HCT116 (cell line): ENCODE measurements around the gene TGM1. TPM values are rescaled to one million over a fixed set of nuclear protein-coding genes. Genes with fewer than 3 reads are reported as not detected.

Experiments
- ATAC-seq: fragments of 200-7000 bp; cut with Tn5 transposase; 2 replicates; pipeline ENCODE4 v1.9.1; 2020; ENCODE audit warnings: mild to moderate bottlenecking, moderate library complexity
- BruUV-seq: library from RNA; stranded (reverse); fragments of 400-500 nt; replicated peaks from 2 replicates; lab custom pipeline; 2021; lab: Mats Ljungman, UMichigan
- CTCF ChIA-PET: fragments of 300-600 bp; sonication (Branson Sonifier 250); formaldehyde crosslinking; loops from one replicate; lab custom pipeline; 2021; ENCODE audit warnings: antibody characterized with exemption; lab: Charles Lee
- POLR2A ChIA-PET: fragments of 300-600, 350-600 bp; sonication (Branson Sonifier 250); formaldehyde crosslinking; loops from one replicate; lab custom pipeline; 2021; ENCODE audit warnings: antibody characterized with exemption; lab: Charles Lee
- RAD21 ChIA-PET, 2 experiments: fragments of 300-600 bp; sonication (Branson Sonifier 250); formaldehyde crosslinking; loops; one replicate each; lab custom pipeline; 2023; ENCODE audit warnings: low total read pairs in 2 of 2; ENCODE audit not compliant: uncharacterized antibody in 2 of 2, unreplicated experiment in 2 of 2, low non-redundant PET in 1 of 2; lab: Charles Lee
- DNase-seq: peaks from one replicate; pipeline ENCODE4 v3.0.0-alpha.2; 2010; ENCODE audit warnings: low read depth, low spot score
- H2AFZ ChIP-seq: fragments of 200-600 bp; shearing (Covaris generic), sonication (generic); 2 replicates; pipeline ENCODE4 v1.6.1; 2017; ENCODE audit warnings: low read depth, mixed run types, mixed read lengths, antibody characterized with exemption, low read length; ENCODE audit not compliant: poor library complexity, severe bottlenecking
- H3K27ac ChIP-seq: 2 replicates; pipeline ENCODE4 v1.5.1; 2012; ENCODE audit warnings: low read depth, low read length
- H3K27me3 ChIP-seq: fragments of 200-600 bp; sonication (generic); 2 replicates; pipeline ENCODE4 v1.6.1; 2016; ENCODE audit warnings: mixed run types, low read length, mixed read lengths; ENCODE audit not compliant: insufficient read depth
- H3K36me3 ChIP-seq, 2 experiments: fragments of 200-500 bp in 1 of 2; fragments of 200-600 bp in 1 of 2; sonication (Bioruptor generic) in 1 of 2; sonication (generic) in 1 of 2; 2 replicates each; pipeline versions ENCODE4 v1.5.1 to v1.6.1; 2014 to 2016; ENCODE audit warnings: low read length in 2 of 2, inconsistent platforms in 1 of 2, mixed read lengths in 1 of 2, mixed run types in 1 of 2; ENCODE audit not compliant: insufficient read depth in 2 of 2, control insufficient read depth in 1 of 2
- H3K4me1 ChIP-seq, 2 experiments: fragments of 200-600 bp in 1 of 2; sonication (generic) in 1 of 2; 2 replicates each; pipeline versions ENCODE4 v1.5.1 to v1.6.1; 2012 to 2017; ENCODE audit warnings: low read length in 2 of 2, inconsistent platforms in 1 of 2, mild to moderate bottlenecking in 1 of 2, mixed read lengths in 1 of 2, mixed run types in 1 of 2, moderate library complexity in 1 of 2; ENCODE audit not compliant: insufficient read depth in 2 of 2, control insufficient read depth in 1 of 2
- H3K4me2 ChIP-seq: fragments of 200-600 bp; sonication (generic); 2 replicates; pipeline ENCODE4 v1.6.1; 2017; ENCODE audit warnings: mixed run types, low read length, mixed read lengths
- H3K4me3 ChIP-seq, 2 experiments: fragments of 200-600 bp in 1 of 2; sonication (generic) in 1 of 2; replicated peaks in 1 of 2; 2 replicates each; pipeline ENCODE4 v1.5.1; 2011 to 2016; ENCODE audit warnings: low read length in 2 of 2, control low read depth in 1 of 2, low read depth in 1 of 2, mild to moderate bottlenecking in 1 of 2, mixed read lengths in 1 of 2, mixed run types in 1 of 2
- H3K79me2 ChIP-seq: fragments of 200-600 bp; sonication (generic); 2 replicates; pipeline ENCODE4 v1.6.1; 2017; ENCODE audit warnings: mild to moderate bottlenecking, mixed run types, low read length, moderate library complexity, mixed read lengths; ENCODE audit not compliant: insufficient read depth
- H3K9ac ChIP-seq: fragments of 200-600 bp; sonication (generic); 2 replicates; pipeline ENCODE4 v1.6.1; 2016; ENCODE audit warnings: low read length, mixed read lengths
- H3K9me2 ChIP-seq: fragments of 200-600 bp; sonication (generic), shearing (Covaris generic); 2 replicates; pipeline ENCODE4 v1.6.1; 2017; ENCODE audit warnings: mixed run types, mild to moderate bottlenecking, moderate library complexity; ENCODE audit not compliant: insufficient read depth
- H3K9me3 ChIP-seq, 2 experiments: fragments of 200-500 bp in 1 of 2; fragments of 200-600 bp in 1 of 2; sonication (Bioruptor generic) in 1 of 2; sonication (generic) in 1 of 2; 2 replicates each; pipeline ENCODE4 v1.6.1; 2014 to 2017; ENCODE audit warnings: low read length in 2 of 2, mixed read lengths in 2 of 2, inconsistent platforms in 1 of 2, low read depth in 1 of 2, mild to moderate bottlenecking in 1 of 2, mixed run types in 1 of 2, moderate library complexity in 1 of 2; ENCODE audit not compliant: control insufficient read depth in 1 of 2, insufficient read depth in 1 of 2
- H4K20me1 ChIP-seq: fragments of 200-600 bp; sonication (generic), shearing (Covaris generic); 2 replicates; pipeline ENCODE4 v1.6.1; 2017; ENCODE audit warnings: mixed run types, mild to moderate bottlenecking, moderate library complexity; ENCODE audit not compliant: insufficient read depth
- EGR1 ChIP-seq: IDR thresholded peaks from 2 replicates; pipeline ENCODE4 v1.6.1; 2012; ENCODE audit warnings: low read depth
- ELF1 ChIP-seq: IDR thresholded peaks from 2 replicates; pipeline ENCODE4 v1.6.1; 2012; ENCODE audit warnings: low read depth, borderline replicate concordance
- EZH2 ChIP-seq: fragments of 200-600 bp; sonication (generic); IDR thresholded peaks from 2 replicates; pipeline ENCODE4 v1.6.1; 2017; ENCODE audit warnings: antibody characterized with exemption, mixed run types
- EZH2phosphoT487 ChIP-seq: fragments of 200-600 bp; IDR thresholded peaks from 2 replicates; pipeline ENCODE4 v1.6.1; 2018; ENCODE audit warnings: antibody characterized with exemption, borderline replicate concordance
- JUND ChIP-seq: IDR thresholded peaks from 2 replicates; pipeline ENCODE4 v1.6.1; 2012
- SP1 ChIP-seq: IDR thresholded peaks from 2 replicates; pipeline ENCODE4 v1.6.1; 2012; ENCODE audit warnings: low read depth
- ZFX ChIP-seq: fragments of 450-650 bp; IDR thresholded peaks from 2 replicates; pipeline ENCODE4 v1.6.1; 2017
- ZNF274 ChIP-seq: fragments of 200-500 bp; sonication (Bioruptor generic); IDR thresholded peaks from 2 replicates; pipeline ENCODE4 v1.6.1; 2014; ENCODE audit warnings: mild to moderate bottlenecking, low read depth, low read length, inconsistent platforms
- intact Hi-C: fragments of 100-400 bp; cut with micrococcal nuclease; formaldehyde crosslinking; loops from 2 replicates; pipeline ENCODE4 v1.10.0; 2022
- total RNA-seq: library from RNA; stranded (reverse); gene quantifications from one replicate; pipeline ENCODE4 v1.2.1, GENCODE V29; 2021; ENCODE audit not compliant: unreplicated experiment
- TF ChIP-seq, protein P1 (sequence below): IDR thresholded peaks from 2 replicates; pipeline ENCODE4 v1.6.1; 2011; ENCODE audit warnings: mild to moderate bottlenecking, low read length, moderate library complexity; ENCODE audit not compliant: insufficient replicate concordance; ENCODE audit errors: extremely low read depth

Gene TGM1
- total RNA-seq, 1 experiment from 2014 or later, result 5.6 TPM

DNA sequence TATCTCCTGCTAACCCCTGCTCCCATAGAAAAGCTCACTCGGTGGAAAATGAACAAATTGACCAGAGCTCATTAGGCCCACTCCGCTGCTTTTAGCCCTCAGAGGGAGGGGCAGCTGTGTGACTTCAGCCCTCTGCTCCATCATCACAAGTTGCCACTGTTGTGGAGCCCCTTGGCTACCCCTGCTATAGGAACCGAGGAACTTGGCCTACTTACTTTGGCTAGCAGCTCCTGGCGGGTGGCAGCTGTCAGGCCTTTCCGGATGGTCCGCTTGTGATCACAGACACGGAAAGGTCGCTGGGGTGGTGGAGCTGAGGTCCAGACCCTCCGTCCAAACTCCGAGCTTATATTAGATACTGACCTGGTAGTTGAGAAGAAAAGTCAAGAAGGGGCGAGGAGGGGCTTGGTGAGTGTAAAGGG, 44.2 kb upstream of the TGM1 start:
- Histone ChIP-seq H4K20me1 (no peaks in the 10 kb centered on the region), H2AFZ (no peak overlapping the region), H3K9me2 (no peaks in the 10 kb centered on the region), H3K9me3 (no peaks in the 10 kb centered on the region), H3K36me3 (peaks cover 36 to 39% of the 10 kb centered on the region in 2 experiments; a peak in 3 of 4 replicates), H3K27ac (peak overlapping the region; percentile 20; the same call in 1 of the 2 replicates), H3K9ac (0 out of 2 replicates have a peak overlapping the region, but pooled peaks have one; percentile 29), H3K27me3 (no peaks in the 10 kb centered on the region), H3K79me2 (no peaks in the 10 kb centered on the region; the same call in 1 of the 2 replicates), H3K4me2 (peak overlapping the region; percentile 57), H3K4me3 (no peak overlapping the region), H3K4me1 (peaks cover 7 to 16% of the 10 kb centered on the region in 2 experiments)
- POLR2A ChIA-PET, result interaction anchor here (0.7 to 1.9 kb wide), 3 partner anchors 64 to 124 kb away, joined by 3 to 7 read pairs (median 4); partner anchors contain the start of gene TINF2
- RAD21 ChIA-PET, result no interaction called here
- intact Hi-C loops, result no loop called here
- ATAC-seq, result no peak
- CTCF ChIA-PET, result interaction anchor here (1.0 to 3.3 kb wide), 11 partner anchors 9 to 135 kb away, joined by 3 to 59 read pairs (median 9); partner anchors contain the start of genes DHRS1, NOP9 and TINF2
- TF ChIP-seq ELF1, result no peak
- no peak for TF ChIP-seq EZH2
- TF ChIP-seq, protein P1, sequence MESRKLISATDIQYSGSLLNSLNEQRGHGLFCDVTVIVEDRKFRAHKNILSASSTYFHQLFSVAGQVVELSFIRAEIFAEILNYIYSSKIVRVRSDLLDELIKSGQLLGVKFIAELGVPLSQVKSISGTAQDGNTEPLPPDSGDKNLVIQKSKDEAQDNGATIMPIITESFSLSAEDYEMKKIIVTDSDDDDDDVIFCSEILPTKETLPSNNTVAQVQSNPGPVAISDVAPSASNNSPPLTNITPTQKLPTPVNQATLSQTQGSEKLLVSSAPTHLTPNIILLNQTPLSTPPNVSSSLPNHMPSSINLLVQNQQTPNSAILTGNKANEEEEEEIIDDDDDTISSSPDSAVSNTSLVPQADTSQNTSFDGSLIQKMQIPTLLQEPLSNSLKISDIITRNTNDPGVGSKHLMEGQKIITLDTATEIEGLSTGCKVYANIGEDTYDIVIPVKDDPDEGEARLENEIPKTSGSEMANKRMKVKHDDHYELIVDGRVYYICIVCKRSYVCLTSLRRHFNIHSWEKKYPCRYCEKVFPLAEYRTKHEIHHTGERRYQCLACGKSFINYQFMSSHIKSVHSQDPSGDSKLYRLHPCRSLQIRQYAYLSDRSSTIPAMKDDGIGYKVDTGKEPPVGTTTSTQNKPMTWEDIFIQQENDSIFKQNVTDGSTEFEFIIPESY, result no peak
- TF ChIP-seq EGR1, result no peak
- TF ChIP-seq SP1, result no peak
- TF ChIP-seq EZH2phosphoT487, result no peak
- TF ChIP-seq ZFX, result no peak
- TF ChIP-seq ZNF274, result no peak
- no peak for TF ChIP-seq JUND
- BruUV-seq, result TSS peak; percentile 5
- no peak for DNase-seq
